Breast epithelium (tissue), 4 donors: ENCODE measurements around the gene ERG28. TPM values are rescaled to one million over a fixed set of nuclear protein-coding genes. Genes with fewer than 3 reads are reported as not detected.

ENCODE experiments used
- DNase-seq, 2 donors: peaks; one replicate each; pipeline ENCODE4 v3.0.0-alpha.2; 2019; ENCODE audit warnings: low spot score in 2 of 2
- H3K27ac ChIP-seq, 2 donors: fragments of 200-600 bp; sonication (generic) in 1 of 2; one replicate each; pipeline ENCODE4 v1.5.1; 2016 to 2019; ENCODE audit warnings: mild to moderate bottlenecking in 1 of 2
- H3K27me3 ChIP-seq, 2 donors: fragments of 200-600 bp; sonication (generic) in 1 of 2; one replicate each; pipeline versions ENCODE4 v1.5.1 to v1.6.0; 2017 to 2019; ENCODE audit warnings: control low read depth in 1 of 2, mild to moderate bottlenecking in 1 of 2
- H3K36me3 ChIP-seq: fragments of 200-600 bp; one replicate; pipeline ENCODE4 v1.5.1; 2019
- H3K4me1 ChIP-seq, 2 donors: fragments of 200-600 bp; sonication (generic); one replicate each; pipeline ENCODE4 v1.5.1; 2016 to 2019; ENCODE audit warnings: control low read depth in 1 of 2
- H3K4me3 ChIP-seq, 3 donors: fragments of 200-600 bp; sonication (generic); 1 replicate in 2 of 3; 2 replicates in 1 of 3; pipeline ENCODE4 v1.5.1; 2016 to 2019; ENCODE audit warnings: mild to moderate bottlenecking in 3 of 3, moderate library complexity in 2 of 3
- H3K9me3 ChIP-seq, 2 donors: fragments of 200-600 bp; sonication (generic) in 1 of 2; one replicate each; pipeline ENCODE4 v1.5.1; 2016 to 2019; ENCODE audit warnings: control low read depth in 1 of 2
- POLR2A ChIP-seq: fragments of 450-650 bp; IDR thresholded peaks from one replicate; pipeline ENCODE4 v1.6.1; 2016; ENCODE audit warnings: antibody characterized with exemption, mild to moderate bottlenecking, moderate library complexity
- POLR2AphosphoS5 ChIP-seq, 3 donors: sonication (generic); formaldehyde crosslinking; IDR thresholded peaks; one replicate each; pipeline ENCODE4 v1.6.1; 2017; ENCODE audit warnings: antibody characterized with exemption in 3 of 3
- intact Hi-C: fragments of 100-400 bp; cut with DNase I; formaldehyde crosslinking; loops from one replicate; pipeline ENCODE4 v1.15.1; 2023; ENCODE audit warnings: low total_unique reads
- total RNA-seq, 3 donors: library from RNA; depleted of rRNA; stranded (reverse); fragments of >200 nt; gene quantifications; one replicate each; pipeline ENCODE4 v1.1.0, GENCODE V29; 2016
- TF ChIP-seq, protein P1 (sequence below), 3 donors: fragments of 450-650 bp; IDR thresholded peaks; one replicate each; pipeline ENCODE4 v1.5.1; 2016 to 2017; ENCODE audit warnings: antibody characterized with exemption in 3 of 3, mild to moderate bottlenecking in 3 of 3, moderate library complexity in 3 of 3

Gene ERG28
- total RNA-seq, 3 donors from 2014 or later = 4.5 to 9.7 (median 5.9) TPM

DNA sequence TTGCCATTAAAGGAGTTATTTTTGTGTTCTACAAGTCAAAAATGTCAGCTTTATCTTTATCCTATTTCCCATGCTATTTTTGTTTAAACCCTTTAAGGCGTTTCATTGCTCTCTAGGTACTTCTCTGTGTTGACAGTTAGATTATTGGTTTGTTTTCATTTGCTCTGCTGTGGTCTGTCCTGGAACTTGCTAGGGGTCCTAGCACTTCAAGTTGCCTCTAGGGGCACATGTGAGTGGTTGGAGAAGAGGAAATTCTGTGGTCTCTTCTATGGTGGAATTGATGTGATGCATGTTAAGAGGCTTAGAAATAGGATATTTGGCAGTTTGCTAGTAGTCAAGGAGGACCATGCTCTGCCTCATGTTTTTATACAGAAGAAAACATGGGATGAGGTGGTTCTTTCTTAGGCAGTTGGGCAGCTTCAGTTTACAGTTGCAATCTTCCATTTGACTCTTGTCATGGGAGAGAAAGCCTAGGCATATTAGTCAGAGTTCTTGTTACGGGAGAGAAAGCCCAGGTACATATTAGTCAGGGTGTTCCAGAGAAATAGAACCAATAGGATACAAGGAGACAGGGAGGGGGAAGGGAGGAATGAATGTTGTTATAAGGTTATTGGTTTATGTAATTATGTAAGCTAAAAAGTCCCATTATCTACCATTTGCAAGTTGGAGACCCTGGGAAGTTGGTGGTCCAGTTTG, 14.7 kb upstream of the ERG28 start:
- no peak for DNase-seq
- Histone ChIP-seq H3K36me3 (no peaks in the 10 kb centered on the region), H3K4me3 (no peak overlapping the region), H3K4me1 (no peaks in the 10 kb centered on the region), H3K9me3 (no peaks in the 10 kb centered on the region), H3K27ac (no peak overlapping the region), H3K27me3 (no peaks in the 10 kb centered on the region)
- intact Hi-C loops = no loop called here
- TF ChIP-seq, protein P1, sequence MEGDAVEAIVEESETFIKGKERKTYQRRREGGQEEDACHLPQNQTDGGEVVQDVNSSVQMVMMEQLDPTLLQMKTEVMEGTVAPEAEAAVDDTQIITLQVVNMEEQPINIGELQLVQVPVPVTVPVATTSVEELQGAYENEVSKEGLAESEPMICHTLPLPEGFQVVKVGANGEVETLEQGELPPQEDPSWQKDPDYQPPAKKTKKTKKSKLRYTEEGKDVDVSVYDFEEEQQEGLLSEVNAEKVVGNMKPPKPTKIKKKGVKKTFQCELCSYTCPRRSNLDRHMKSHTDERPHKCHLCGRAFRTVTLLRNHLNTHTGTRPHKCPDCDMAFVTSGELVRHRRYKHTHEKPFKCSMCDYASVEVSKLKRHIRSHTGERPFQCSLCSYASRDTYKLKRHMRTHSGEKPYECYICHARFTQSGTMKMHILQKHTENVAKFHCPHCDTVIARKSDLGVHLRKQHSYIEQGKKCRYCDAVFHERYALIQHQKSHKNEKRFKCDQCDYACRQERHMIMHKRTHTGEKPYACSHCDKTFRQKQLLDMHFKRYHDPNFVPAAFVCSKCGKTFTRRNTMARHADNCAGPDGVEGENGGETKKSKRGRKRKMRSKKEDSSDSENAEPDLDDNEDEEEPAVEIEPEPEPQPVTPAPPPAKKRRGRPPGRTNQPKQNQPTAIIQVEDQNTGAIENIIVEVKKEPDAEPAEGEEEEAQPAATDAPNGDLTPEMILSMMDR (IDR thresholded peaks at IDR 0.05) = no peak
- TF ChIP-seq POLR2A (no peak), POLR2AphosphoS5 (IDR thresholded peaks at IDR 0.05) (no peak)

DNA sequence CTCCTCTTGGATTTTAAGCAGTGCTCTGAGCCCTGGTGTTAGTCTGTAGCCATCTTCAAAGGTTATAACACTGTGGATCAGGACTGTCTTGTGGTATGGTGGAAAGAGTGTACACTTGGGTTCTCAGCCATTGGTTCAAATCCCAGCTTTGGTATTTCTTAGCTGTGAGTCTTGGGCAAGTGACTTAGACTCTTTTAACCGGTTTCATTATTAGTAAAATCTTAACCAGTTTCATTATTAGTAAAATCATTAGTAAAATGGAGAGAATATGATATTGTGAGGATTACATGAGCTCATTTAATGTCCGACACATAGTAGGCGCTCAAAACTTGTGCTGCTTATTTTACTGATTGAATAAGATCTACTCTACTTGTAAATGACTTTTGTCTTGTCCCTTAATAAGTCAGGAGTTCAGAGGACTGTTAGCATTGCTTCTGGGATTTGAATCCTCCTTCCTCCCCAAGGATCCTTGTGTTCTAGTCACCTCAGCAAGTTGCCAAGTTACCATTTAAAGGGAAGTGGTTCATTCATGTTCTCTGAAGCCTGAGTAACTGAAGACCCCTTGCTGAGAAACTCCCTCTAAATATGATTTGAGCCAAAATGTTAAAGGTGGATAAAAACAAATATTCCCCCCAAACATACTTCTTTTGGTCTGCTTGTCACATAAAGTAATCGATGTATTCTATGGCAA, 12.8 kb upstream of the ERG28 start:
- Histone ChIP-seq H3K4me3 (no peak overlapping the region), H3K4me1 (no peaks in the 10 kb centered on the region), H3K9me3 (no peaks in the 10 kb centered on the region), H3K36me3 (no peaks in the 10 kb centered on the region), H3K27ac (no peak overlapping the region), H3K27me3 (no peaks in the 10 kb centered on the region)
- TF ChIP-seq POLR2A (no peak), POLR2AphosphoS5 (IDR thresholded peaks at IDR 0.05) (no peak)
- TF ChIP-seq, protein P1 (IDR thresholded peaks at IDR 0.05) = no peak
- DNase-seq = no peak
- intact Hi-C loops = no loop called here

- no peak for DNase-seq
- Histone ChIP-seq H3K27ac (no peak overlapping the region), H3K4me1 (no peaks in the 10 kb centered on the region), H3K27me3 (no peaks in the 10 kb centered on the region), H3K4me3 (no peak overlapping the region), H3K36me3 (no peaks in the 10 kb centered on the region), H3K9me3 (no peaks in the 10 kb centered on the region)
- TF ChIP-seq, protein P1 (IDR thresholded peaks at IDR 0.05) = no peak
- TF ChIP-seq POLR2A = no peak
- no peak for TF ChIP-seq POLR2AphosphoS5 (IDR thresholded peaks at IDR 0.05)
- intact Hi-C loops = no loop called here
Measured at GRCh38 chr14:75672605-75673192, 12.0 kb upstream of the ERG28 start.

- no peak for TF ChIP-seq POLR2A
- TF ChIP-seq, protein P1 (IDR thresholded peaks at IDR 0.05) = no peak
- no peak for TF ChIP-seq POLR2AphosphoS5 (IDR thresholded peaks at IDR 0.05)
- no peak overlapping the region for H3K27ac ChIP-seq
- no peak for DNase-seq
- H3K36me3 ChIP-seq = no peaks in the 10 kb centered on the region
- H3K4me3 ChIP-seq = no peak overlapping the region
- H3K4me1 ChIP-seq = no peaks in the 10 kb centered on the region
- H3K9me3 ChIP-seq = no peaks in the 10 kb centered on the region
- intact Hi-C loops = no loop called here
- no peaks in the 10 kb centered on the region for H3K27me3 ChIP-seq
Measured at GRCh38 chr14:75667099-75667765, 6.6 kb upstream of the ERG28 start.
